ENCODE data around the gene MRPL3. TPM values are rescaled to one million over a fixed set of nuclear protein-coding genes. Genes with fewer than 3 reads are reported as not detected.

The MRPL3 gene
- total RNA-seq, 1 donor from 2014 or later, result 120 TPM

- no peak for DNase-seq (ENCODE audit: low spot score)
Observed at GRCh38 chr3:131417751-131418150, 85.0 kb downstream of the MRPL3 start.

Other genes with a start within 250 kb of the MRPL3 start
- gene NUDT16, start 121.2 kb downstream of the MRPL3 start, total RNA-seq (ENCODE audit: insufficient read depth, low replicate concordance), result 10.6 TPM